NCI-H1694 (cell line): ENCODE measurements around the gene SLC18A3.
A peak's percentile ranks its signal among the peaks of the same experiment; 100 is the strongest.

Experiments used
- DNase-seq: peaks from one replicate; lab custom pipeline; 2025; lab: John Stamatoyannopoulos, UW

Gene SLC18A3

GRCh38 chr10:49596493-49596809, 13.7 kb upstream of the SLC18A3 start:
- DNase-seq, result no peak

- DNase-seq, result no peak
Measured at GRCh38 chr10:49596836-49597235, 13.3 kb upstream of the SLC18A3 start.

GRCh38 chr10:49597426-49598163, 12.5 kb upstream of the SLC18A3 start:
- DNase-seq, result no peak

- peak; percentile 49 for DNase-seq
Measured at GRCh38 chr10:49598164-49598856, 11.8 kb upstream of the SLC18A3 start.

GRCh38 chr10:49598986-49599385, 11.1 kb upstream of the SLC18A3 start:
- no peak for DNase-seq

GRCh38 chr10:49599546-49599945, 10.6 kb upstream of the SLC18A3 start:
- no peak for DNase-seq

- no peak for DNase-seq
Measured at GRCh38 chr10:49600046-49600445, 10.1 kb upstream of the SLC18A3 start.

DNA sequence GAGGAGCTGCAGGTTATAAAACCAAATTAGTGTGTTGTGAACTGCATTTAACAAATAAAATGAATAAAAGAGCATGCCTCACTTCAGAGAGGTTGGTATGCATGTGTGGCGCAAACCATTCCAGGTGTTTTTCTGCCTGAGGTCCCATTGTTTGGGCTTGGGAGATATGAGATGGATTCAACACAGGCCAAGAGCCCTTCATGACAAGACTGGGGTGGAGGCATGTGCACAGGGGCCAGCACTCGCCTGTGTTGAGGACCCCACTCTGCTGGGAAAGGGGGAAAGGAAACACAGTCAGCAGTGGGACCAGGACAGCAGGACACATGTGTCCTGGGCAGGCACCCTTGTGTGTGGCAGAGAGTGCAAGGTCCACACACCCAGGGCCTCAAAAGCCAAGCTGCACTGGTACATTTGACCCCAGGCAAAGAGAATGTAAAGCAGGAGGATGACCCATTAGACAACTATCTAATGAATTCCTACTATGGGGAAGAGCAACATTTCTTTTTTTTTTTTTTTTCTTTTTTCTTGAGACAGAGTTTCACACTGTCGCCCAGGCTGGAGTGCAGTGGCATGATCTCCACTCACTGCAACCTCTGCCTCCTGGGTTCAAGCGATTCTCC, 9.2 kb upstream of the SLC18A3 start:
- no peak for DNase-seq

DNA sequence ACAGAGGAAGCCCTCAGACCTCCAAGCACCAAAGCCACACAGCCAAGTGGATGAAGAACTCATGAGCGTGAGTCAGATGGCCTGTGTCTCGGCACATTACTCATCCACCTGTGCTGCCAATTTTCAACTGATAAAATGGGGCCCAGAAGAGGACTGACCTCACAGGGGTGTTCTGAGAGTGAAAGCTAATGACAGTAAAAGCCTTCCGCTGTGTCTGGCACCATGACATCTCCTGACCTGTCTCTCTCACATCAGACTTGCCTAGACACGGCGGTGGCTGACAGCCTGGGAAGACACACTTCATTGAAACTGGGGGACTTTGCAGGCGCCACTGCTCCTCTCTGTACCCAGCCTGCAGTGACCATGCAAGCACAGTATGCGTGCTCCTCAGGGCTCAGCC, 8.3 kb upstream of the SLC18A3 start:
- DNase-seq, result peak; percentile 53

DNA sequence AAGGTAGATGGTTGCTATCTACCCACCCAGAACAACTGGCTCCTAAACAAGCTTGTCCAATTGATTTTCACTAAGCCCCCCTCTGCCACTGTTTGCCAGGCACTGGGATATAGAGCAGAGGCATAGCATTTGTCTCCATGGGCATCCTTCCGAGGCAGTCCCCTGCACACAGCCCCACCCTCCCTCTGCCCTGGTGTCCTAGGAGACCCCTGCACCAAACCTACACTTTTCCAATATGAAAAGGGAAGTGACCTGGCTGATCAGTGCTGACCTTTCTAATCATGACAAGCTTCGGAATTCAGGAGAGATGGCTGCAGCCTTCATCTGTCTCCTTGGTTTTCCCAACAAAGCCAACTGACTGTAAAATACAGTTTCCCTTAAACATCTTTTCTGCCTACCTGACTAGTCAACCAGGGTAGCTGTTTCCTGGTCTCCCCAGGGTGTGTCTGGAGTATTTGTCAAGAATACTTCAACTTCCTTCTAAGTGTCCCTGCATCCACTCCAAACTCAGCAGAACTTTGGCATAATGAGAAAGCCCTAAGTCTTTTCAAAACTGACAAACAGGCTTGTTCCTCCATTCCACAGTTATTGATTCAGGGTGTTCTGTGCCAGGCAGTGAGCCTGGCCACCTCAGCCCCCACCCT, 7.6 kb upstream of the SLC18A3 start:
- no peak for DNase-seq

DNA sequence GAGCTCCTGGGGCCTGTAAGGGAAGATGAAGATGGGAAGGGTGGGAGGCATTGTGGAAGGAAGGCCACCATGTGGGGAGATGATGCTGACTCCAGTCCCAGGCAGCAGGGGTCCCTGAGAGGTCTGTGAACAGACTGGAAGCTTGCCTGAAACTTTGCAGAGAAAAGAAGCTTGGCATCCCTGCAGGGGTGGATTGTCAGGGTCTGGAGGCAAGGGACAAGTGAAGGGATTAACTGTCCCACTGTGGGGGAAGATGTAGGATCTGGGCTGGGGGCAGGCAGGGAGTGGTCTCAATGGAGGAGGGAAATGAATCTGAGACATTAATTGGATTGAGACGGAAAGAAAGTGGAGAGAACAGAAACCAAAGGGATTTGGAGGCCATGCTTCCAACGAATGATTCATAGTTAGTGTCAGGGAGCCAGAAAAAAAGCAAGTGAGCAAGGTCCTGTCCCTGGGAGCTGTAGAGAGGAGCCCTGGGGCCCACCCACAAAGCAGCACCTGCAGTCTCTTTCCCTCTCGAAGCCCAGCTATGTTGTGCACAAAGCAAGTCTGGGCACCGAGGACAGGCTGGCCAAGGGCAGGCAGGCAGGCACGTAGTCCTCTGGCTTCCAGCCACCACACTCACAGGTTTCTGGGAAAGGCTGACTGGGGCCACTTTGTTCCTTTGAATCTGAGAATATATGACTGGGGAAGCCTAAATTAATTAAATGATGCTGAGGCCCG, 4.7 kb upstream of the SLC18A3 start:
- peak; percentile 30 for DNase-seq

- no peak for DNase-seq
Measured at GRCh38 chr10:49605939-49606509, 4.1 kb upstream of the SLC18A3 start.

DNA sequence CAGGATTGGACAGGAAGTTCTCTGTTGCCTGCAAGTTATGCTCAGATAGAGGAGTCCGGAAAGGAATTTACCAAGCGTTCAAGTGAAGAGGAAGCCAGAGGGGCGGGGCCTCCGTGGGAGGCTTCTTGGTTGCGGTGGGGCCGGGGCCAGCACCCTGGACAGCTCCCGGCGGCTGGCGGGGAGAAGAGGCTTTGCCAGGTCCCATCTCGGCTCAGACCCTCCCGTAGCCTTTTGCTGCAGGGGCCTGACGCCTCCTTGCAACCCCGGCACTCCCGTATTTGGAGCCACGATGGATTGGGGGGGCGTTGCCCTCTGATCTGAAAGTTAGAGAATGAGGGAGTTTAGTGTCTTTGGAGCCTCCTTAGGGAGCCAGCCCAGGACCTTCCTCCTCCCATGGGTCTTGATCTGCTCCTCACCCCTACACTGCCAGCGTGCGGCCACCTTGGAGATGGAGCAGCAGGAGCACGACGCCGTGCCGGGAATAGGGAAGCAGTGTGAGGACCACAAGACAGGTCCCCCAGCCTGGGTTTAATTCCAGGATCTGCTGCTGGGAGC, 3.1 kb upstream of the SLC18A3 start:
- no peak for DNase-seq

DNA sequence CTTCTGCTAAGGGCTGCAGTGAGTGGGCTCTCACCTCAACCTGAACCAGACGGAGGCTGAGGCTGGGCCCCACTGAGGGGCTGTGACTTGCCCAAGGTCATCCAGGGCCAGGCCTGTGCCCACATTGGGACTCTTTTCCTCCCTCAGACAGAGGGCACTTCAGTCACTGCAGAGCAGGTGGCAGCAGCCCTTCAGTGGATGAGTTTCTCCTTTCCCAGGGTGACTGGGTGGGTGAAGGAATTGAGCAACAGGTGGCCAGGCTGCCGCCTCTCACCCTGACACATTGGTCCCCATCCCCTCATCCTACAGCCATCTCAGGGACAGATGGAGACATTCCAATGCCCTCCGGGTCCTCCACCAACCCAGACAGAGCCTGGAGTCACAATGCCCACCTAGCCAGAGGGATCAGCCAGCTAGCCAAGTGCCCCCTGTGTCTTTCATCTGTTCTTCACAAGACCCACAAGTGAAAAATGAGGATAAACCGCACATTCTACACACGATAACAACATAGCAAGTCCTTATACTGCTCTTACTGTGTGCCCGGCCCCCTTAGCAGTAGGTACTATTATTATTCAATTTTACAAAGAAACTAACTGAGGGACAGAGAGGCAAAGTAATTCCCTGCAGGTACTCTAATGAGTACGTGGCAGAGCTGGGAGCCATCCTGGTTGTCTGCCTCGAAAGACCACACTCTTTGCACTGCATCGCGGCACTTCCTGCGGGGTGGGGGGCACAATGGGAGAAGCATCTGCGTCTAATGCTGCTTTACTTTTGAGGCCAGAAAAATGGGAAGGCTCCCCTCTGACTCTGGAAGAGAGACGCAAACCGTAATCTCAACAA, 1.7 kb upstream of the SLC18A3 start:
- DNase-seq, result no peak

GRCh38 chr10:49609006-49609282, 1.2 kb upstream of the SLC18A3 start:
- no peak for DNase-seq

DNA sequence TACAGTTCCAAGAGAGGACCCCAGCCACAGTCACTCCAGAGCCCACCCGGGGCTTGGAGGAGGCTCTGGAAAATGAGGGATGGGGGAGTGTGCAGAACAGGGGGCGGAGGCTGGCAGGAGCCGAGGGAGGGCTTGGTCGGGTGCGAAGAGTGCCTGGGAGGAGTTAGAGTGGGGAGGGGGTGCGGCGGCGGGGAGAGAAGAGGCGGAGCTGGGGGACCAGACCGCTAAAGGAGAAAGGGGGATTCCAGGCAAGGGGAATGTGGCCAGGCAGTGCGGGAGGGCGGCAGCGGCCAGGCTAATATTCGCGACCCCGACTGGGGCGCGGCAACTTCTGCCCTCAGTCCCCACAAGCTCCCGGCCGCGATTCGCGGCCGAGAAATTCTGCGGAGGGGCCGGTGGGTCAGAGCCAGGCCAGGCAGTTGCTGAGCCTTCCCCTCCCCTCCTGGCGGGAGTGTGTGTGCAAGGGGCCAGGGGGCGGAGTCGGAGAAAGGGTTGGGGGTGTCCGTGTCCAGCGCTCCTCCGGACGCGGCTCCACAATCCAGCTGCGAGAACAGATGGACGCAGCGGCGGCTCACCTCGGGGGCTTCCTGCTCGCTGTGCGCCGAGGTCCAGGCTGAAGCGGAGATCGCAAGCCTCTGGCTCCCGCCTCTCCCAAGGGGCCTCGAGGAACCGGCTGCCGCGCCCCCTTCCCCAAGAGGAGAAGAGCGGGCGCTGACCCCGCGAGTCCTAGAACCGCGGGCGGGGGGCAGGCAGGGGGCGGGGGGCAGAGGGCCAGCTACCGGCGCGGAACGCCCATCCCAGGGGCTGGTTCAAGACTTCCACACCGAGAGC, 612 bp upstream of the SLC18A3 start:
- DNase-seq, result peak; percentile 65

DNA sequence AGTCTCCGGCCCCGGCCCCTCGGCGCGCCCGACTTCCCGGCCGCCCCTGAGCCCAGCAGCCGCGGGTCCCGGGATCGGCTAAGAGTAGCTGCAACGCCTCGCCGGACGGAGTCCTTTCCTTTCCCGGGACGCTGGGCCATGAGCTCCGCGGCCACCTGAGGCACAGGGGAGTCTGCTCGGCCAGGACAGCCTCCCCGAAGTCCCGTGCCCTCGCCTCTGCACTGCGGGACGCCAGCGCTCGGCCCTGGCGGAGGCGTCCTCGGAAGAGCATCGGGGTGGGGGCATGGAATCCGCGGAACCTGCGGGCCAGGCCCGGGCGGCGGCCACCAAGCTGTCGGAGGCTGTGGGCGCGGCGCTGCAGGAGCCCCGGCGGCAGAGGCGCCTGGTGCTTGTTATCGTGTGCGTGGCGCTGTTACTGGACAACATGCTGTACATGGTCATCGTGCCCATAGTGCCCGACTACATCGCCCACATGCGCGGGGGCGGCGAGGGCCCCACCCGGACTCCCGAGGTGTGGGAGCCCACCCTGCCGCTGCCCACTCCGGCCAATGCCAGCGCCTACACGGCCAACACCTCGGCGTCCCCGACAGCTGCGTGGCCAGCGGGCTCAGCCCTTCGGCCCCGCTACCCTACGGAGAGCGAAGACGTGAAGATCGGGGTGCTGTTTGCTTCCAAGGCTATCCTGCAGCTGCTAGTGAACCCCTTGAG, 502 bp downstream of the SLC18A3 start:
- no peak for DNase-seq

DNA sequence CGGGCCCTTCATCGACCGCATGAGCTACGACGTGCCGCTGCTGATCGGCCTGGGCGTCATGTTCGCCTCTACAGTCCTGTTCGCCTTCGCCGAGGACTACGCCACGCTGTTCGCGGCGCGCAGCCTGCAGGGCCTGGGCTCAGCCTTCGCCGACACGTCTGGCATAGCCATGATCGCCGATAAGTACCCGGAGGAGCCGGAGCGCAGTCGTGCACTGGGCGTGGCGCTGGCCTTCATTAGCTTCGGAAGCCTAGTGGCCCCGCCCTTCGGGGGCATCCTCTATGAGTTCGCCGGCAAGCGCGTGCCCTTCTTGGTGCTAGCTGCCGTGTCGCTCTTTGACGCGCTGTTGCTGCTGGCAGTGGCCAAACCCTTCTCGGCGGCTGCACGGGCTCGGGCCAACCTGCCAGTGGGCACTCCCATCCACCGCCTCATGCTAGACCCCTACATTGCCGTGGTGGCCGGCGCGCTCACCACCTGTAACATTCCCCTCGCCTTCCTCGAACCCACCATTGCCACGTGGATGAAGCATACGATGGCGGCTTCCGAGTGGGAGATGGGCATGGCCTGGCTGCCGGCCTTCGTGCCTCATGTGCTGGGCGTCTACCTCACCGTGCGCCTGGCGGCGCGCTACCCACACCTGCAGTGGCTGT, 1.2 kb downstream of the SLC18A3 start:
- DNase-seq, result no peak
